NCI-H128 (cell line): Measurements from ENCODE around the gene OR6C2.
"Not testable (repeated sequence)": the region's sequence is repeated elsewhere in the genome, so short reads cannot be mapped to it uniquely, and the experiment has no call there.

Experiments used
- DNase-seq: peaks from one replicate; lab custom pipeline; 2025; ENCODE audit not compliant: unreplicated experiment; lab: John Stamatoyannopoulos, UW

OR6C2 gene

DNA sequence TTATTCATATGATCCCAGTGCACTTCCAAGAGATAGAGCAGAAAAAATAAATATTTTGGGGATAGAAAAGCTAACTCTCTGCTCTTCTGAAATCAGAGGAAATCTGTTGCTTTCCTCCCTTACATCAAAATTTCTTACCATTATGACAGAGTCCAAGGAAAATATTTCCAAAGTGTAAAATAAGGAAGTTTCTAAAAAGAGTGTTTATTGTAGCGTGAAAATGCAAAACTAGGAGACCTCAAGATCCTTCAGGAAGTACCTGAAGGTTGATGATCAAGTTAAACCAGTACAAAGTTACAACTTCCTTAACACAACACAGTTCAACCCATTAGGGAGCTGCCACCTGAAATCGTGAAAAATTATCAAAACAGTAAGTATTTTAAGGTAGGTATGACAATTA, at the start of gene OR6C2:
OR6C2 (plus strand) TSS at position 301 of the 400 bp plus-strand sequence. CDS start 8,138 bp downstream, outside the sequence.
- no peak for DNase-seq

DNA sequence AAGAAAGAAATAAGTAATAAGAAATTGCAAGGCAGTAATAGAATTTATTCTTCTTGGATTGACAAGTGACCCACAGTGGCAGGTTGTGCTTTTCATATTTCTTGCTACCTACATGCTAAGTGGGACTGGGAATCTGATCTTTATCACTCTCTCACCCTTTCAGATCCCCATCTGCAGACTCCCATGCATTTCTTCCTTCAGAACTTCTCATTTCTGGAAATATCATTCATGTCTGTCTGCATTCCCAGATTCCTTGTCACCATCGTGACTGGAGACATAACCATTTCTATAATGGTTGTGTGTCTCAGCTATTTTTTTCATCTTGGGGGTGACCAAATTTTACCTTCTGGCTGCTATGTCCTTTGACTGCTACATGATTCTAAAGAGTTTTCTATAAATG, 47.5 kb upstream of the OR6C2 start:
- no peak for DNase-seq

GRCh38 chr12:55400229-55400628, 43.6 kb upstream of the OR6C2 start, which contains the start of gene OR6C65:
TSS of gene OR6C65 (plus strand) at chr12:55400529. CDS start at chr12:55400529, 0 bp downstream.
- no peak for DNase-seq

GRCh38 chr12:55407866-55408265, 36.0 kb upstream of the OR6C2 start:
- DNase-seq = no peak

- DNase-seq = not testable (repeated sequence)
These were observed 34.7 kb upstream of the OR6C2 start for GRCh38 chr12:55409133-55409532.

GRCh38 chr12:55412138-55412537, 31.7 kb upstream of the OR6C2 start:
- DNase-seq = not testable (repeated sequence)

- DNase-seq = not testable (repeated sequence)
These were observed 30.1 kb upstream of the OR6C2 start for GRCh38 chr12:55413498-55414388.

- not testable (repeated sequence) for DNase-seq
These were observed 29.5 kb upstream of the OR6C2 start for GRCh38 chr12:55414396-55414823.

DNA sequence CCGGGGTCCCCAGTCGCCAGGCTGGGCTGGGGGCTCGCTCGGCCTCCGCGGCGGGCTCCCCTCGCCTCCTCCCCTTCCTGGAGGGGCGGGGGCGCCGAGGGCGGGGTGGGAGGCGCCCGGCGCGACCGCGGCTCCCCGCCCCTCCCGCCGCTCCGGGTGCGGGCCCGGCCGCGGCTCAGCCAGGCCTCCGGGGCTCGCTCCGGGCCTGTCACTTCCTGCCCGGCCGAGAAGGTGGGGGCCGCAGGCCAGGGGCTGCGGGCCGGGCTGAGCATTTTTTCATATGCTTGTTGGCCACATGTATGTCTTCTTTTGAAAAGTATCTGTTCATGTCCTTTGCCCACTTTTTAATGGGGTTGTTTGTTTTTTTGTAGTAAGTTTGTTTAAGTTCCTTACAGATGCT, 29.0 kb upstream of the OR6C2 start:
- not testable (repeated sequence) for DNase-seq

DNA sequence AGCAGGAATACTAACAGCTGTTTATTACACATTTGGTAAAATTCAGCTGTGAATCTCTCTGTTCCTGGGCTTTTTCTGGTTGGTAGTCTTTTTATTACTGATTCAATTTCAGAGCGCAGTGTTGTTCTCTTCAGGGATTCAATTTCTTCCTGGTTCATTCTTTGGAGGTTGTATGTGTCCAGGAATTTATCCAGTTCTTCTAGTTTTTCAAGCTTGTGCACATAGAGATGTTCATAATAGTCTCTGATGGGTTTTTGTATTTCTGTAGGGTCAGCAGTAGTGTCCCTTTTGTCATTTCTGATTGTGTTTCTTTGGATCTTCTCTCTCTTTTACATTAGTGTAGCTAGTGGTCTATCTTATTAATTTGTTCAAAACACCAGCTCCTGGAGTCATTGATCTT, 26.9 kb upstream of the OR6C2 start:
- DNase-seq = no peak

DNA sequence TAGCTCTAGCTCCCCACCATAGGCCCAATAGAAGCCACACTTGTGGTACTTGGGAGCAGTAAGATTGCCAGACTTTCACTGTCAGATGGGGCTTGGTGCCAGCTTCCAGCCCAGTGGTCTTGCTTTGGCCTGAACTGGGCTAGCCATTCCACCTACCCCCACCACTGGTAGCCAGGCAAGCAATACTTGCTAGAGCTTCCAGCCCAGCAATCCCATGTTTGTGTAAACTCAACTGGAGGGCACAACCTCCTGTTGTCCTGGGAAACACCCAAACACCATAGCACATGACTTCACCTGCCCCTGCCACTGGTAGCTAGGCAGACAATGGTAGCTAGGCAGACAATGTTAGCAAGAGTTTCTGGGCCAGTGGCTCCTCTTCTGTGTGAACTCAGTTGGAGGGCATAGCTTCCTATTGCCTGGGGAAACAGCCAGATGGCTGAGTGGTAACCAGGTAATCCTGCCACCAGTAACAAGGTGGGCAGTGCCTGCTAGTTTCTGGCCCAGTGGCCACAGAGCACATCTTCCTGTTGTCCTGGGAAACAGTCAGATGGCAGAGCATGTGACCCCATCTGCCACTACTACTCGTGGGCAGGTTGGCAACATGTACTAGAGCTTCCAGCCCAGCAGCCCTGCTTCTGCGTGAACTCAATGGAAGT, 23.4 kb upstream of the OR6C2 start:
- no peak for DNase-seq

DNA sequence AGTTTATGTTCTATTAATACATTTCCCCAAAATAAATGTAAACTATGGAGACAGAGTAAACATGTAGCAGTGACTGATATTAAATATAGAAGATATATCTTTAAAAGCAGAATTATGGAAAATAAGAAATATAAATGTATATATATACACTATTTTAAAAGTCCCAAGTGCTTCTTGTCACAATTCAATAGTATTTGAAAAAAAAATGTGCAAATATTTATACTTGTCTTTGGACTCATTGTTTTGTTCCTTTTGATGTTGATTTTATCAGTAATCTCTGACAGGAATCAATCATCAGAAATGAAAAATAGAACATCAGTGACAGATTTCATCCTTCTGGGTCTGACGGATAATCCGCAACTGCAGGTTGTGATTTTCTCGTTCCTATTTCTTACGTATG, 17.9 kb upstream of the OR6C2 start, which contains the start of gene OR6C76:
OR6C76 (plus strand) TSS at position 301 of the 400 bp plus-strand sequence; CDS start at position 301, 0 bp downstream.
- DNase-seq = no peak

DNA sequence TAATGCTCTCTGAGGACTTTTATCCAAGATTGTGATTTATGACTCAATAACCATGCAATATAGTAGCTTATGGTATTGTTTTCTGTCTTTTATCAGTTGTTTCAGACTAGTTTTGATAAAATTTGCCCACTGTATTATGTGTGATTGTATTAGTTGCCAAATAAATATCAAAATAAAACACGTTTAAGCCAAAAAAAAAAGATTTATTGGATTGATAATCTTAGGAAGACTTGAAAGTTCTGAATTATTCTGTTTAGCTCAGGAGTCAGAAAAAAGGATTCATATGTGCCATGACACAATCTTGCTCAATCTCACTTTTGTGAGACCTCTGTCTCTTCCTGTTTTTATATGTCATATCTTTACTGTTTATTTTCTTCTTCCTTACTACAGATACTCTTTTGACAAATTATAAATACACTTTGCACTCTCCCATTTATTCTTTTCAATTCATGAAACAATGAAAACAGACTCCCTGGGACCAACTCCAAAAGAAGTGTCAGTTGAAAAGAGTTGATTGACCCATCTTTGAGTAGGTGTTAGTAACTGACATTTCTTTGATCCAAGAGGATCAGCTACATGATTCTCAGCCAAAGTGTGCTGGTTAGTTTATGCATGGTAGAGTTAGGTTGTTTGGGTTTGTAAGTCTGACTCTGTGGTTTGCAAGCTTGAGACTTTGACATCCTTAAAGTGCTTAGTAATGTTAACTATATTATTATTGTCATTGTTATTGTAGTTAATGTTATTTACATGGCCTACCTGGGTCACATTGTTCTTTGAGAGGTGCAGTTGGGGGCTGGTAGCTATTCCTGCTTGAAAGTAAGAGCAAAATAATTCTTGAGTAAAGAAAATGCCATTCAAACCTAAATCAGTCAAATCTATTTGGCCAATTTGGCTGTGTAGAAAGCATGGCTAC, 15.3 kb upstream of the OR6C2 start:
- no peak for DNase-seq

DNA sequence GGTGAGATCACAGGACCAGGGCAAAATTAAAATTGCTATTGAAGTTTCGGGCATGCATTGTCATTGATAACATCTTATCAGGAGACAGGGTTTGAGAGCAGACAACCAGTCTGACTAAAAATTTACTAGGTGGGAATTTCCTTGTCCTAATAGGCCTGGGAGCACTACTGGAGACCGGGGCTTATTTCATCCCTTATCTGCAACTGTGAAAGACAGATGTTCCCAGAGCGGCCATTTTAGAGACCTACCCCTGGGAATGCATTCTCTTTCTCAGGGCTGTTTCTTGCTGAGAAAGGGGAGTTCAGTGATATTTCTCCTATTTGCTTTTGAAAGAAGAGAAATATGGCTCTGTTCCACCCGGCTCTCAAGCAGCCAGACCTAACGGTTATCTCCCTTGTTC, 2.6 kb upstream of the OR6C2 start:
- DNase-seq = not testable (repeated sequence)

- DNase-seq = no peak
These were observed 1.5 kb downstream of the OR6C2 start for GRCh38 chr12:55445357-55445756.

DNA sequence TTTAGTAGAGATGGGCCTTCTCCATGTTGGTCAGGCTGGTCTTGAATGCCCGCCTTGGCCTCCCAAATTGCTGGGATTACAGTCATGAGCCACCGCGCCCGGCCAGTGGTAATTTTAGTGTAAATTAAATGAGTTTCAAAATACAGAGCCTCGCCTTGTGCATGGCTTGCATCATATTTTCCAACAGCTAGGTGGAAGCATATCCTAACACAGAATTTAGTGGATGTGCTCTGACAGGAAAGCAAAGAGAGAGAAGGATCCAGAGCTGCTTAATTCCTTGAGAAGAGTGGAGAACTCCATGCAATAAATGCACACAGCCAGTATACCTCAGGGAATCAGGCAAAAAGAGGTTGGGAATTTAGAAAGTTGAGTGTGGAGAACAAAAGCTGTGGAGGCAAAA, 2.5 kb downstream of the OR6C2 start:
- DNase-seq = no peak

DNA sequence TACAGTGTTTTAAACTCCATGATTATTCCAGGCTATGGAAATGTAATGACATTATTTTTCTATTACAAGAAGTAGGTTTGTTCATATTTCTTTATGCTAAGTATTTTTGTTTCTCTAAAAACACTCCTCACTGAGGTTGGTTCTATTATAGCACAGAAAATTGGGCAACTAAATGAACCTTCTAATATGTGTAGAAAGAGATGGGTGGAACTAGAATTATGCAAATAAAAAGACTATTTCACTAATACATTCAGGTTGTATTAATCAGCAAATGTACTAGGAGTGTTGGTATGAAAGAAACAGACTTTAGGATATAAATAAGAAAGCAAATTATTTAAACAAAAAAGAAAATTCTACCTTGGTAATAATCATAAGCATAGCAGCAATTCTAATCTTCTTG, 4.9 kb downstream of the OR6C2 start:
- DNase-seq = no peak

DNA sequence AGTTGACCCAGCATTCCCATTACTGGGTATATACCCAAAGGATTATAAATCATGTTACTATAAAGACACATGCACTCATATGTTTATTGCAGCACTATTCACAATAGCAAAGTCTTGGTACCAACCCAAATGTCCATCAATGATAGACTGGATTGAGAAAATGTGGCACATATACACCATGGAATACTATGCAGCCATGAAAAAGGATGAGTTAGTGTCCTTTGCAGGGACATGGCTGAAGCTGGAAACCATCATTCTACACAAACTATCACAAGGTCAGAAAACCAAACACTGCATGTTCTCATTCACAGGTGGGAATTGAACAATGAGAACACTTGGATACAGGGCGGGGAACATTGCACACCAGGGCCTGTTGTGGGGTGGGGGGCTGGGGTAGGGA, 21.1 kb downstream of the OR6C2 start:
- DNase-seq = not testable (repeated sequence)

DNA sequence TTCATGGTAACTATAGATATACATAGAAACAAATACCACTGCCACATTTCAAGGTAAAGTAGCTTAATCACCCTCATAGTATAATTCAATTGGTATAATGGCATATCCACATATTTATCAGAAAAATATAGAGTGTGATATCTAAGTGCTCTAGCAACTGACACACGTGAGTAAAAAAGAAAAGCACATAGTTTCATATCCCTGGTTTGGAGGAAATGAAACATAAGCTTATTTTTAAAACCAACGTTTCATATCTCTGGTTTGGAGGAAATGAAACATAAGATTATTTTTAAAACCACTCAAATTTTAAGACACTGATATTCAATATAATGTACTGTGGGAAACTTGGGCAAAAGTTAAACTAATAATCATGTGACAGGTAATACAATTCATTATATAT, 24.0 kb downstream of the OR6C2 start:
- DNase-seq = no peak

- DNase-seq = no peak
These were observed 25.4 kb downstream of the OR6C2 start for GRCh38 chr12:55469291-55469690.
